ENCODE results near the gene MAX. TPM values are rescaled to one million over a fixed set of nuclear protein-coding genes. Genes with fewer than 3 reads are reported as not detected.
"Not testable (repeated sequence)": the region's sequence is repeated elsewhere in the genome, so short reads cannot be mapped to it uniquely, and the experiment has no call there.

Gene MAX
- total RNA-seq, 1 donor from 2014 or later, result 97.5 TPM

- DNase-seq (ENCODE audit: low spot score), result no peak
Observed at GRCh38 chr14:65106316-65106715, 4.0 kb upstream of the MAX start.

- DNase-seq (ENCODE audit: low spot score), result no peak
Observed at GRCh38 chr14:65104791-65105190, 2.5 kb upstream of the MAX start.

- no peak for DNase-seq (ENCODE audit: low spot score)
Observed at GRCh38 chr14:65103150-65103760, 938 bp upstream of the MAX start.

GRCh38 chr14:65101631-65102440, 481 bp downstream of the MAX start:
- no peak for DNase-seq (ENCODE audit: low spot score)

GRCh38 chr14:65100922-65101541, 1.3 kb downstream of the MAX start:
- no peak for DNase-seq (ENCODE audit: low spot score)

- no peak for DNase-seq (ENCODE audit: low spot score)
Observed at GRCh38 chr14:65098586-65098985, 3.7 kb downstream of the MAX start.

- no peak for DNase-seq (ENCODE audit: low spot score)
Observed at GRCh38 chr14:65096323-65097089, 5.8 kb downstream of the MAX start.

- DNase-seq (ENCODE audit: low spot score), result no peak
Observed at GRCh38 chr14:65095633-65096205, 6.6 kb downstream of the MAX start.

- no peak for DNase-seq (ENCODE audit: low spot score)
Observed at GRCh38 chr14:65092349-65092748, 10.0 kb downstream of the MAX start.

- DNase-seq (ENCODE audit: low spot score), result not testable (repeated sequence)
Observed at GRCh38 chr14:65087835-65088234, 14.5 kb downstream of the MAX start.

GRCh38 chr14:65086686-65087085, 15.6 kb downstream of the MAX start:
- DNase-seq (ENCODE audit: low spot score), result not testable (repeated sequence)

- no peak for DNase-seq (ENCODE audit: low spot score)
Observed at GRCh38 chr14:65084554-65085505, 17.5 kb downstream of the MAX start.

GRCh38 chr14:65082930-65083329, 19.4 kb downstream of the MAX start:
- no peak for DNase-seq (ENCODE audit: low spot score)

- no peak for DNase-seq (ENCODE audit: low spot score)
Observed at GRCh38 chr14:65080960-65081747, 21.2 kb downstream of the MAX start.

- DNase-seq (ENCODE audit: low spot score), result no peak
Observed at GRCh38 chr14:65079768-65080167, 22.5 kb downstream of the MAX start.

- no peak for DNase-seq (ENCODE audit: low spot score)
Observed at GRCh38 chr14:65079201-65079600, 23.1 kb downstream of the MAX start.

GRCh38 chr14:65077318-65077717, 25.0 kb downstream of the MAX start:
- no peak for DNase-seq (ENCODE audit: low spot score)

- no peak for DNase-seq (ENCODE audit: low spot score)
Observed at GRCh38 chr14:65075628-65076325, 26.5 kb downstream of the MAX start.
